GM19035 (cell line): ENCODE data around the gene SLC22A4.

Experiments used
- ATAC-seq: cut with Tn5 transposase; IDR thresholded peaks from one replicate; pipeline ENCODE4 v1.9.1; 2021; ENCODE audit not compliant: unreplicated experiment

Gene SLC22A4

DNA sequence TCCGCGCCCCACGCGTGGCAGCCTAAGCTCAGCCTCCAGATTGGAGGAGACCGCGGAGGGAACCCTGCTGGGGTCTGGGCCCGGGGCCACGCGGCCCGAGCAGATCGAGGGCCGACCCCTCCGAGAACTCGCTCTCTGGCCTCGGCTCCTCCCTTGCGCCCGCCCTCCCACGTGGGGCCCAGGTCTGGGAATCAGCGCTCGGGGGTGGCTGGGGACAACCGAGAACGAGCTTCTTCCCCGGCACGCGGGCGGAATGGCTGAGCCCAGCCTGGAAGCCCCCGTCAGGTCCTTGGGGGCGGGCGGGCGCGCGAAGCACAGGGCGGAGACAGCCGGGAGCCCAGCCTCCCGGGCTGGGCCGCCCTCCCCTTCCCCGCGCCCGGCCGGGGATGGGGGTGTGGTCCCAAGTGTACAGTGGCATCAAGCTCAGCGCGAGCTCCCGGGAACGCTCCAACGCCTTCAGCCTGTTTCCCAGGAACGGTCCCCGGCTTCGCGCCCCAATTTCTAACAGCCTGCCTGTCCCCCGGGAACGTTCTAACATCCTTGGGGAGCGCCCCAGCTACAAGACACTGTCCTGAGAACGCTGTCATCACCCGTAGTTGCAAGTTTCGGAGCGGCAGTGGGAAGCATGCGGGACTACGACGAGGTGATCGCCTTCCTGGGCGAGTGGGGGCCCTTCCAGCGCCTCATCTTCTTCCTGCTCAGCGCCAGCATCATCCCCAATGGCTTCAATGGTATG, at the start of gene SLC22A4:
Gene SLC22A4, plus strand, starts transcription at position 403 of the 736 bp plus-strand sequence. Its CDS starts 223 bp downstream, at position 626.
- peak; percentile 70 for ATAC-seq

DNA sequence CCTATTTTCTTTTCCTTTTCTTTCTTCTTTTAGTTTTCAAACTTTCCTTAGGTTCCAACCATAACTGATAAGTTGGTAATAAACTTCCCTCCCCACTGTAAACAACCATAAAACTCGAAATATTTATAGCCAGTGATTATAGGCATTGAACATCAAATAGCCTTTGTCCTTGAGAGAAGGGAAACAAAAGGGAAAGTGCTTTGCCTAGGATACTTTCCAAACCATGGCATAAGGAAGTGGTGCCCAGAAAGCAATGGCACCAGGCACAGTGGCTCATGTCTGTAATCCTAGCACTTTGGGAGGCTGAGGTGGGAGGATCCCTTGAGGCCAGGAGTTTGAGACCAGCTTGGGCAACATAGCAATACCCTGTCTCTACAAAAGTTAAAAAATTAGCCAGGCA, 48.6 kb upstream of the SLC22A4 start:
- no peak for ATAC-seq

DNA sequence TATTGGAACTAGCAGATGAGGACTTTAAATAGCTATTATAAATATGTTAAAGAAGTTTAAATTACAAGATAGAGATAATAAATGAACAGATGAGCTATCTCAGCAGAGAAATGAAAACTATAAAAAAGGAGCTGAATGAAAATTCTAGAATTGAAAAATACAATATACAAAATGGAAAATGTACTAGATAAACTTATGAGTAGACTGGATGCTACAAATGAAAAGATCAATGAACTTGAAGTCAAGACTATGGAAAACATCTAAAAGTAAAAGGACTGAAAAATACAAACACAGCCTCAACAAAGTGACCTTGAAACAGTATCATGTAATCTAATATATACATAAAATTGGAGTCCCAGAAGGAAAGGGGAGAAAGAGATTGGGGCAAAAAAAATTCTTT, 47.4 kb upstream of the SLC22A4 start:
- no peak for ATAC-seq

DNA sequence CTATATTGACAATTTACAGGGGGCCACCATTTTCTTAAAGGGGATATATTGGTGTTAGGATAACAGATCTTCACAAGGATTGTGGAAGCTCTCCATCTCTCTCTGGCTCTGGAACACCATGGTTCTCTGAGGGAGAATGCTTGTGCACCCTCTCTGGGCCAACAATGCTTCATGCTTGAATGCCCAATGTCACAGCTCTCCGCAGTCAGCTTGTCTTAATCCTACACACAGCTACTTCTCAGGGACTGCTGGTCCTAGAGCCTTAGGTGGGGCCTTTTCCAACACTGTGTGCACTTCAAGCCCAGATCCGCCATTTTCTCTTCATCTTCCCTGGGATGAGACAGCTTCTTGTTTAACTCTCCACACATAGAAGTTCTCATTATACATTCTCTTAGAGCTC, 43.6 kb upstream of the SLC22A4 start:
- ATAC-seq, result no peak

DNA sequence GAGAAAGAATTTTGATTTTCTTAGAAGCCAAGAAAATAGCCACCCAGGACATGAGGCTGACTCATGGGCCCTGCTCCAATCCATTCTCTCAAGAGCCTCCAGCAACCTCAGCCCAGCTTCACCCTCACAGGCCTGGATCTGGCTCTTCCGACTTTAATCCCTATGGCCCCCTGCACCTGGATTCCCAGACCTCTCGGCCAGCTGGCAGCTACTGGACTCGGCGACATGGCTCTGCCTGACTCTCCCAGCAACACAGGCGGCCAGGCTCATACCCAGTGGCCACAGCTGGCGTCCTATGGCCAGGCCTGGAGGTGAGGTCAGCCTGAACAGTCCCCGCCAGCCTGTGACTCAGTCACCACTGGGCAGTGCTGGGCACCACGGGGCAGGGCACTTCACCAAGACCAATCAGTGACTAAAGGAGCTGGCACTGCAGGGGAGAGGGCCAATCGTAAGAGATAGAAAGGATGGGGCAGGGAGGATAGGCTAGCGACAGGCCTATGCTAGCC, 42.9 kb upstream of the SLC22A4 start:
- ATAC-seq, result no peak

DNA sequence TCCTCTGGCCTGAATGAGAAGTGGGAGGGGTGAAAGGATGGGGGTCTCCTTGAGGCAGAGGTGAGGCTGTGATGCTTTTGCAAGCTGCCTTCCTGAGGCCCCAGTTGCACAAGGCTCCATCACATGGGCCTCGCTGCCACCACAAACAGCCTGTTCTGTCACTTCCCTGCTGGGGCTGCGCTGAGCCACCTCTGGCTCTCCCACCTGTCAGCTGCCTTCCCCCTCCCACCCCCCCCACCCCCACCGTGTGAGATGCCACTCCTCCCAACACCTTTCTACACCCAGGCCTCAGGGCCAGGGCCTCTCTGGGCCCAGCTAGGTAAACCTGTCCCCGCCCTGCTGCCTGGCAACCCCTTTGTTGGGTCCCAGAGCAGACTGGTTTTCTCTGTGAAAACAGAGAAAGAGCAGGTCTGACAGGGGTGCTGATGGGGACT, 41.2 kb upstream of the SLC22A4 start:
- ATAC-seq, result no peak

DNA sequence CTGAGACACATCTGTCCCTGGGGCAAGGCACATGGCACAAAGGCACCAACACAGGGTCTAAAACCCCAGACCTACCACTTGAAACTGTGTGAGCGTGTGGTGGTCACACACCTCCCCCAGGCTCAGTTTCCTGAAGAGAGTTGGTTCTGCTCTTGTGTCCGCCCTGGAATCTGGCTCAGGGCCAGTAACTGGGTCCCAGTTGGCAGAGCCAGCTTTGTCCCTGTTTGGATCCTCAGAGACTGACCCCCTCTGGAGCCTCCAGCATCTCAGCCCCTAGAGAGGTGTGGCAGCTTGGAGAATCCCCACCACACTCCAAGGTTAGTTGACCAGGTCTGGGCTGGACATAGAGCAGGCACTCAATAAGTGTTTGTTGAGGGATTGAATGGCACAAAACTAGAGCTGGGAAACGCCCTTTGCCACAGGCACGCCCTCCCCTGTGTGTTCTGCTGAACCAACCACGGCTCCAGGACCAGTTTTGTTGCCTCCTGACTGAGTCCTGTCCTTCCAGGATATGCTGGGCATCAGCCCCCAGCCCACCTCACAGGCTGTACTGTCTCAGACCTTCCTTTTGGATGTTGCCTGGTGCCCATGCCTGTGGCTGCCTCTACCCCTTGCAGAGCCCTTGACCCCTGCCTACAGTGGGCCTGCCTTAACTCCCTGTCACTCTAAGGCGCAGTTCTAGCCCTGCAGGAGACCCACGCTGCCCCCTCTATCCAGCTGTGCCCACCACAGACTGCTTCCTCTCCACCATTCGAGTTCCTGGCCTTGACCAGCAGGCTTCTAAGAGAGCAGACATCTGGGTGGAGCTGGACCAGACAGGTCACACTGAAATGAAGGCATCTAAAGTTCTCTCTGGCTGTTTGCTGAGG, 40.5 kb upstream of the SLC22A4 start:
- ATAC-seq, result no peak

DNA sequence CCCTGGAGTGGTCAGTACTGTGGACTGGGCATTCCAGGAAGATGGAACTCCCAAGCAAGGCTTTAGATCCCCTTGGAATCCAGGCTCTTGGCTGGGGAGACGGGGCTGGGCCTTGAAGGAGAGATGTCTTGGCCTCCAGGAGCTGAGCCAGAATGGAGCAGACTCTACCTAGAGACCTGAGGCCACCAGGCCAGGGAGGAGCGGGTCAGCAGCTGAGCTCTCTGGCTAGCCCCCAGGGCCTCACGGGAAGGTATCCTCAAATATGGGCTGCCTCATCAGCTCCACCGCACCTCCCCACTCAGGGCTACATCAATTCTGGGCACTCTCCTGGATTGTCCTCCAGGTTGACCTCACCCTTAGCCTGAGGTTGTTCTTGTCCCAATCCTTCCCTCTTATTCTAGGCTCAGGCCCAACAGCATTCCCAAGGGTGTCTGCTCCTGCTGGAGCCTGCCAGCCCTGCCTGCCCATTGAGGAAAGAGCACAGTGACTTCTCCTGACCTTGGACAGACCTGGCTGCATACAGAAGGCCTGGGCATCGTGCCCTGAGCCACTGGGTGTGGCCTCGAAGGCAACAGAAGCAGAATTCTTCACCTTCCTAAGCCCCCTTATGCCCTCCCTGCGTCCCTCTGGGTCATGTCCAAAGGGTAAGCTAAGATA, 39.7 kb upstream of the SLC22A4 start:
- ATAC-seq, result no peak

DNA sequence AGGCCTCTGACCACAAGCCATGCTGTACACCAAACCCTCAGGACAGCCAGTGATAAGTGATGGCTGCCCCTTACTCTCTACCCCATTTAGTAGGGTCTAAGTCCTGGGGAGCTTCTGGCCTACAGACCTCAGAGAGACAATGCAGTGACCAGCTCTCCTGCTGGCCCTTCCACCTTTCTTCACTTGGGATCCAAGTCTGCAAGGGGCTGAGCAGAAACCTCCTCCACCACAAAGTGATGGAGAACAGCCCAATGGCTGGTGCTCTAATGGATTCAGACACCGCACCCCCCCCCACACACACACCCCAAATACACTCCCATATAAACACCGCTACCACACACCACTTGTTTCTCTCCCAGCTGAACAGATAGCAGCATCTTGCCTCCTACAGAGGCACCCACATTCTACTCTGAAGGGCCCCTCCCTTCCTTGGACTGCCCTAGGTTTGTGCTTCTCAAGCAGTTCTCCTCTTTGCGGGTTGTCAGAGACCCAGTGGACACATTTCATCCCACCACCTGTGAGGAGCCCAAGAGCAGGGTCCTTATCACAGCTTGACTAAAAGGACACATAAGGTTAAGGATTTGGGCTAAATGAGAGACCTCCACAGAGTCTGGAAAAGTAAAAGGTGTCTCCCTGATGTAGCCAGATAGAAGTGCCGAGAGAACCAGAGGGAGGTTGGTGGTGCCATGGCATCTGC, 38.0 kb upstream of the SLC22A4 start:
- no peak for ATAC-seq

DNA sequence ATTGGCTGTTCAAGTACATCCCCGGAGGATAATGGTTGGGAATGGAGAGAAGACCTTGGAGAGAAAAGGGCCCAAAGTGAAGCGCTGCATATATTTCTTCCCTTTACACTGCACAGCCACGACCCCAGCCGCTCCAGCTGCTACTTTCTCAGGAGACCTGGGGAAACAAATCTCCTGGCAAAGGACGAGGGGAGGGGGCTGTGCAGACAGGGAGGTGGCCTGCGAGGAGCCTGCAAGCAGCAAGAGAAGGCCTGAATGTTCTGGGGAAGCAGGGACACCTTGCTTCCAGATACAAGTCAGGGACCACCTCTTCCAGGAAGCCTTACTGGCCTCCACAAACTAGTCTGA, 37.4 kb upstream of the SLC22A4 start:
- no peak for ATAC-seq

DNA sequence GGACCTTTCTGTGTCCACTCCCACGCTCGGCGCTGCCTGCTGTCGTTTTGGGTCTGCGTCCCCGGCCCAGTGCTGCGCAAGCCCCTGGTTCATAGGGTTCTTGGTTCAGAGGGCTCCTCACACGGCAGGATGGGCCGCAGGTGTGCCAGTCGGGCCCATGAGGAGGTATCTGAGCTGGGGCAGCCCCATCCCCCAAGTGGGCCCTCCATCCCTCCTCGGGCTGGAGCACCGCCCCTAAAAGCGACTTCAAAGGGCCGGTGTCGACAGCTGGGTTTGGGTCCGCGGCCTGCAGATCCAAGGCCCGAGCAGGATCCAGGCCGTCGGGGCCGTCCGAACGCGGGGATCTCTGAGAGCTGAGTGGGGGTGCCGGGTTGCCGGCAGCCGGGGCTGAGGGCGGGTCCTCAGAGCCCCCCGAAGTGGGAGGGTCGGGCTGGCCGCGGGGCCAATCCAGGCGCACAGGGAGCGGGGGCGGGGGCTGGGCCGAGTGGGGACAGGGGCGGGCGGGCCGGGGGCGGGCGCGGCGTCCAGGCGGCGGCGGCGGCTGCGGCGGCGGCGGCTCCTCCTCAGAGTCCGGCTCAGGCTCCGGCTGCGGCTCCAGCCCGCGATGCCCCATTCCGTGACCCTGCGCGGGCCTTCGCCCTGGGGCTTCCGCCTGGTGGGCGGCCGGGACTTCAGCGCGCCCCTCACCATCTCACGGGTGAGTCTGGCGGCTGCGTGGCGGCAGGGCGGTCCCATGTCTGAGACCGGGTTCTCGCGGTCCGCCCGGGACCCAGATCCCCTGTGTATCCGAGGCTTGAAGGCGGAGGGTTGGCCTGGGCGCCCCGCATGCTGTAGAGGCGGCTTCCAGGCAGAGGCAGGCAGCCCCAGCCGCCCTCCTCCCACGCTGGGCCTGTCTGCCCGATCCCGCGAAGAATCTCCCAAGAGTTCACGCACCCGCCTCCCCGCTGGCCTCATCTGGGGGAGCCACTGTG, 36.8 kb upstream of the SLC22A4 start, which contains the start of gene PDLIM4:
Gene PDLIM4, plus strand, starts transcription at position 566 of the 971 bp plus-strand sequence. Its CDS starts 39 bp downstream, at position 605.
- ATAC-seq, result no peak

DNA sequence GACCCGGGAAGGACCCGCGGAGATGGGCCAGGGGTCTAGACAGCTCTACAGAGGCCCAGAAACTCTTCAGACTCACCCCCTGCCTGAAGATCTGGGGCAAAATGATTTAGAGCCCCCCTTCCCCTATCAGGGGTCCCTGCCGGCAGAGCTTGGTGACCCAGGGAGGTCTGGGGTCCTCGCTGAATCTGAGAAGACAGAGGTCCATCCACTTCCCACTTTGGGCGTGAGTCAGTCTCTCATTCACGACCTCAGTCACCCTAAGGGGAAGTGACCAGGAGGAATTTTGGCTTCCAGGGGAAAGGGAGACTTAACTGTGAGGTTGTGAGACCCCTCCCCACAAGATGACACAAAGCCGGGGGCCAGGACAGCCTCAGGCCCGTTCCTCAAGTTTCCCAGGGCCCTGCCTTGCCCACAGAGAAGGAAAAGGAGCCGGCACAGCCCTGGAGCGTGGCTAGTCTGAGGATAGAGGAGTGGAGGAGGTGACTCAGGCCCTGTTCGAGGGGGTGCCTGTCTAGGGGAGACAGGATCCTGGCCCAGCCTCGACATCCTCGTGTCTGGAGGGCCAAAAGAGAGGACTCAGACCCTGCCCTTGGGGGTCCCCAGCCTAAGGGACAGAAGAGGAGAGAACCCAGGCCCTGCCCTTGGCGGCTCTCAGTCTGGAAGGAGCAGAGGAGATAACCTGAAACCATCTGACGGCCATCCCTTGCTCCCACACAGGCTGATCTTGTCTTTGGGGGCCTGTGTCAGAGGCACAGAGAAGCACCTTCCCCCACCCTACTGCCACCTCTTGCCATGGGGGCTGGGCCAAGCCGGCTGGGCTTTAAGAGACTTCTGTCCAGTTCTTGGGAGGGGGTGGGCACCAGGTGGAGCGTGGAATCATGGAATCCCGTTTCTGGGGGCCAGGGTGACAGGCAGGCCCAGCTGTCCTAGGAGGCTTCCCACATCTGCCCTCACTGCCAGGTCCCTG, 35.8 kb upstream of the SLC22A4 start:
- ATAC-seq, result no peak

DNA sequence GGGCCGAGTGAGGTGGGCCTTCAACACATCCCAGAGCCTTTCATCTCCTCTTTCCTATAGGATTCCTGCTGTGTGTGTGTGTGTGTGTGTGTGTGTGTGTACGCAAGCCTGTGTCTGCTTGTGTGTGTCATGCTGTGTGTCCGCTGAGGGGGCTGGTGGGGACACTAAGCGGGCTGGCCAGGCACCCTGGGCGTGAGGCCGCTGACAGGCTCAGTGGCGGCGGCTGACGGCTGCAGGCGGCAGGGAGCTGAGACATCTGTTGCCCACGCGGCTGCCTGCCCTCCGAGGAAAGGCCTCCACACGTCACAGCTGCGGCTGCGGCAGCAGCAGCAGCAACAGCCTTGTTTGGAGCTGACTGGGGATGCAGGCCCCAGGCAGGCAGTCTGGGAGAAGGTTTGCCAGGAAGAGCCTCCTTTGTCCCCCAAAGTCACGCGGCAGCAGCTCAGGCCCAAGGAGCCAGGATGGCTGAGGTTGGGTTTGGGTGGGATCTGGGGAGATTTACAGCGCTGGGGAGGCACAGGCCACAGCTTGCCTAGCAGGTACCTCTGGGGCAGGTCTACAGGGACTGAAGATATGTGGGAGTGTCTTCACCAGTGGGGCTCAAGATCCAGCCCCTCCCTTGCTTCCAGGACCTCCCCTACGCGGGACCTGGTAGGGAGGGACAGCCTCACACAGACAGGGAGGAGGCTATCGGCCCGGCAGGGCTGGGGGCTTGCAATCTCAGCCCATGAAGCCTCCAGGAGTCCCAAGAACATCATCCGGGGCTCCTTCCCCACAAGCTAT, 34.9 kb upstream of the SLC22A4 start:
- no peak for ATAC-seq

DNA sequence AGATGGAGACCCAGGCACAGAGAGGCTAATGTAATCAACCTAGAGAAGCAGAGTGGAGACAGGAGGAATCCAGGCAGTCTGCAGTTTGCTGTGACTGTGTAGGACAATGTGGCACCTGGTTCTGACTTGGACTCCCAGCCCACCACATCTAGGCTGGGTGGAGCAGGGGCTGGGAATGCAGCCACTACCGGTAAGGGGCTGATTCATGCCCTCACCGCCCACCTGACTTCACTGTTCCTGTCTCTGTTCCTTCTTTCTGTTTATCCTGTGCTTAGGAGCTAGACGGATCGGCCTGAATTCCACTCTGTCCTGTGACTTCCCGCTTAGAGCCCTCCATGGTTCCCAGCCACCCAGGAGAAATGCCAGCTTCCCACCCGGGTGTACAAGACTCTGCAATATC, 34.1 kb upstream of the SLC22A4 start:
- ATAC-seq, result no peak

DNA sequence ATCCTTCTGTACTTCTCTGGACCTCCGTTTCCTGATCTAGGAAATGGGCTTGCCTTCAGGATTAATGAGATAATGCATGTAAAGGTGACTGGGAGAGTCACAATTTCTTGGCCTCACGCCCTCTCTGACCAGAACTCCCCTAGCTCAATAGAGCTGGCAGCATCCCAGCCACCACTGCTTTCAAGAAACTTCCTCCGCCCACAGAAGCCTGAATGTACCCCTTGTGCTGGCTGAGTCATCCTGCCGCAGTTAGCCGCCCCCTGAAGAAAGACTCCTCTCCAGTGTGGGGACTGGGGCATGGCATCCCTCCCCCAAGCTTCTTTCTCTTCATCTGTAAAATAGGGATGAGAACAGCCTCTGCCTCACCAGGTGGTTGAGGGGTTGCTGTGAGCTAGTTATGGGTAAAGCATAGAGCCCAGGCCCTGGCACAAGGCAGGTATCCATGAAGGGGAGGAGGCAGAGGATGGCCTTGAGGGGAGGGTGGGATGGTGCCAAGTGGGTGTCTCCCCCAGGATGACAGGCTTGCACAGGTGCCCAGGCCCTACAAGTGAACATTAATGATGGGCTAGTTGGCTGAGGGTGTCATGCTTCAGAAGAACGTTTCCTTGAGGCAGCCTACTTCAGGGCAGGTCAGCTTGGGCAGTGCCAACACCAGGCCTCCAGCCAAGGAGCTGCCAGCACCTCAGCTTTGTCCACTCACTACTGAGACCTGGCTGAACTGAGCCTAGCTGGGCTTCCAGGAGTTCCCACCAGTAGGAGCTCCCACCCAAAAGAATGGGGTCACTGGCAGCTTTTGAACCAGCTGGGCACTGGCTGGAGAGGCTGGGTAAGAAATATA, 33.3 kb upstream of the SLC22A4 start:
- no peak for ATAC-seq

DNA sequence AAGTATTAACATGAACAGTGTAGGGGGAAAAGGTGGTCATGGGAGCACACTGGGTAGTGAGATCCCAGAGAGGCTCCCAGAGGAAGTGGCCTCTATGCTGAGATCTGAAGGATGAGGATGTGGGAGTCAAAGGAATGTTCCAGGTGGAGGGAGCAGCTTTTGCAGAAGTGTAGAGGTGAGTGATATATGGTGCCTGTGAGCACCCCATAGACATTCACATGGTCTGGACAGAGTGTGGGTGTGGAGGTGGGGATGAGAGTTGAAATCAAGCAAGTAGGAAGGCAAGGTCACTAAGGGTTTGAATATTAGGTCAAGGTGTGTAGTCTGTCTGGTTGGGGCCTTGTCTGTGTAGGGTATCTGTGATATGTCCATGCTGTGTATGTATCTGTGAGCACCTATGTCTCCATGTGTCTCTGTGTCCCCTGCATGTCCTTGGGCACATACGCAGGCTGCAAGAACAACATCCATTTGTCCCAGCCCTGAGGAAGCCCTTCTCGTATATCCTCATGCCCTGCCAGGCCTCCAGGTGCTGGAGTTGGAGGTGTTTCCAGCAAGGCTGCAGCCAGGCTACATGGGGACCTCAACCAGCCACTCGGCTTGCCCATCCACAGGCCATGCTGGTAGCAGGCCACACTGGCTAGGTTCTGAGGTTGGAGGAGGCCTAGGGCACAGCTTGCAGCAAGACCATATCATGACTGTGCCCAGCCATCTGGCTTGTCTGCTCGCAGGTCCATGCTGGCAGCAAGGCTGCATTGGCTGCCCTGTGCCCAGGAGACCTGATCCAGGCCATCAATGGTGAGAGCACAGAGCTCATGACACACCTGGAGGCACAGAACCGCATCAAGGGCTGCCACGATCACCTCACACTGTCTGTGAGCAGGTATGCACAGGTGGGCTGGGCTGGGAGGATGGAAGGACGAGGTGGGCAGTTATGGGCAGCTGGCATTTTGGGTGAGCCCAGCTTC, 32.0 kb upstream of the SLC22A4 start:
- no peak for ATAC-seq
